GM21717 (cell line): ENCODE data around the gene SATB2.

ENCODE experiments used
- ATAC-seq: cut with Tn5 transposase; IDR thresholded peaks from one replicate; pipeline ENCODE4 v1.9.1; 2021; ENCODE audit warnings: mild to moderate bottlenecking, moderate library complexity; ENCODE audit not compliant: unreplicated experiment

Gene SATB2

GRCh38 chr2:199466692-199467065 is 8.9 kb upstream of the SATB2 start:
- ATAC-seq: no peak

DNA sequence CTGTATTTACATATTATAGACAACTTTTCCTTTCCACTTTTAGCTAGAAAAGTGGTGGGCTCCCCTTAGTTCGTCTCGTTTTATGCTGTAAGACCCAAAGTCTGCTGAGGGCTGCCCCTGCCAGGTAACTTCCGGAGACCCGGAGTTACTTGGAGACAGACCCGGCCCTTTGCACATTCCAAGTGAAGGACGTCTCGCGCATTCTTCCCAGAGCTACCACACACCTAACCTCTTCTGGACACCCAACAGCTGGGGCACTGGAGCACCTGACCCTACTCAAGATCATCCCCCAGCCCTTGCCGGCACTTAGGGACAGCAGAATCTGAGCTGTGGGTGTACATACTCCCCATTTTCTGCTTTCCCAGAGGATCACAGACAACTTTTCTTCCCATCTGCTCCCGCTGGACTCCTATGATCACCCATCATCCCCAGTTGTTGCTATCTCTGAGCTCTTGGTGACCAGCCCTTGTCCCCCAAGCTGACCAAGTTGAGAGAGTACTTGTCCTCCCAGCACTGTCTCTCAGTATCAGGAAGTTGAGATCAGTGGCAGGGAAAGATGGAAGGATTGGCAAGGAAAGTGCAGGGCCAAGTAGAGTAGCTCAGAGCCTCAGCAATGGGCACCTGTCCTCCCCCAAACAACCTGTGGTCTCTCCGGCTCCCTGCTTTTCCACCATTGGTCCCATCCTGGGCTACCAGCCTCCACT is 8.4 kb upstream of the SATB2 start:
- no peak for ATAC-seq

DNA sequence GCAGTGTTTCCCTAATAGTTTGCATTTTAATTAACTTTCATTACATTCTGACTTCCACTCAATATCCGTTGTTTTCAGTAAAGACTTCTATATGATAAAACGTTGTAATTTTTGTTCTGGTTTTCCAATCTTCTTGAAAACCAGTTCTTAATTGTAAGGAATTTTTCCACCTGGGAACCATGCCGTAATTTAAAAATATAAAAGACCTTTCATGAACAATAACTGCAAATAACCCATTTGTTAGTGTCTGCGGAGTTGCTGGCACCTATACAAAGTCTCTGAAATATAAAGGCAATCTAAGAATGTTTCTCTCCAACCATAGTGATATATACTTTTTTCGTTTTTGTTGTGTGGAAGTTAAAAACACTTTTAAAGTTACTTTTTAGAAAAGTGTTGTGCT is 7.7 kb upstream of the SATB2 start:
- ATAC-seq: no peak

DNA sequence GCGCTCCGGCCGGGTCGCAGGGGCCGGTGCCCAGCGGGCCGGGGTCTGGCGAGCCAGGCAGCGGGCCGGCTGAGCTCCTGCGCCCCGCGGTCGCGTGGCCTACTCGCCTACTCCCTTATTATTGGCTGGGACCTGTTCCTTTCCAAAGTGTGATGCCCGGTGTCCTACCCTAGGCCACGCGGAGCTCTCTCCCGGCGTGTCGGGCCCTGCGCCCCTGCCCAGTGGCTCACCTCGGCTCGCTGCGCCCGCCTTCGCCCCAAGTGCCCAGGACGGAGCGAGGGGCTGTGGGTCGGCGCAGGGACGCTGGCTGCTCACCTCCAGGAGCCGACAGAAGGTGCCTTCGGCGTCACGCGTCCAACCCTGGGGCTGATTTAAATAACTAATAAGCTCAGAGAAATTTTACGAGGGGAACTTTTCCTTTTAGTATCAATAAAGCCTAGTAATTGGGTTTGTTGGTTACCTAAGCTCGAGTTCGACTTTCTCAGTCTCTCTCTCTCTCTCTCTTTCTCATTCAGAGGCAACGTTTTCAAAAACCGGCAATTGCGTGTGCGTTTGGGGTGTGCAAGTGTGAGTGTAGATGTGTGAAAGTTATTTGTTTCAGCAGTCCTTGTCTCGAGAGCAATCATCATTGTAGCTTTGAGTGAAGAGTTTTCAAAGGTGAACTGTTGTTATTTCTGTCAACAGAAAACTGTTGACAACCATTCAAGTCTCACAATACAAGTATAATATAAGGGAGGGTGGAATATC is 7.0 kb upstream of the SATB2 start:
- no peak for ATAC-seq

GRCh38 chr2:199463708-199464605 is 6.2 kb upstream of the SATB2 start:
- no peak for ATAC-seq

- no peak for ATAC-seq
Measured at GRCh38 chr2:199462956-199463692, 5.4 kb upstream of the SATB2 start.

DNA sequence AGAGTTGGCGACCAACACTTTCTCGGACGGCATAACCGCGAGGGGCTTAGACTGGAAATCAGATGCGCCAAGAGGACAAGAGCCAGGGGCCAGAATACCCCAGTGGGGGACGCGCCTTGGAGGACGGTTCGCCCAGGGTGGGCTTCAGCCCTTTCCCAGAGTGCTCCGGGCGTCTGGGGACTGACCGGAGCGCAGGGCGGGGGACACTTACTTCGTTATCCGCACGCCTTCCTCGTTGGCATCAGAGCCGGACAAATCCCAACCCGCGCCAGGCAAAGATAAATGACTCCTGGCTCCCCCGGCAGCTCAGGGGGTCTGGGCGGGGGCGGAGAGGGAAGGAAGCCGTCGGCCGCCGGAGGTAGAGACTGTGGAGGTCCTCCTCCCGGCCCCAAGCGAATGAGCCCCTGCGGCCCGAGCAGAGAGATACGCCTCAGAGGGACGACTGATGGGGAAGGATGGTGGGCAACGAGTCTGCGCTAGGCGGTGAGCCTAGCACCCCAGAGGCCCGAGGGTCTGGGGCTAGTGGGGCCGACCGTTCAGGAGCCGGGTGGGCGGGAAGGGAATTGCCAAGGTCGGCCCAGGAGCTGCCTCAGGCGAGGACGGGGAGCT is 4.7 kb upstream of the SATB2 start:
- no peak for ATAC-seq

- ATAC-seq: no peak
Measured at GRCh38 chr2:199461711-199462346, 4.1 kb upstream of the SATB2 start.

DNA sequence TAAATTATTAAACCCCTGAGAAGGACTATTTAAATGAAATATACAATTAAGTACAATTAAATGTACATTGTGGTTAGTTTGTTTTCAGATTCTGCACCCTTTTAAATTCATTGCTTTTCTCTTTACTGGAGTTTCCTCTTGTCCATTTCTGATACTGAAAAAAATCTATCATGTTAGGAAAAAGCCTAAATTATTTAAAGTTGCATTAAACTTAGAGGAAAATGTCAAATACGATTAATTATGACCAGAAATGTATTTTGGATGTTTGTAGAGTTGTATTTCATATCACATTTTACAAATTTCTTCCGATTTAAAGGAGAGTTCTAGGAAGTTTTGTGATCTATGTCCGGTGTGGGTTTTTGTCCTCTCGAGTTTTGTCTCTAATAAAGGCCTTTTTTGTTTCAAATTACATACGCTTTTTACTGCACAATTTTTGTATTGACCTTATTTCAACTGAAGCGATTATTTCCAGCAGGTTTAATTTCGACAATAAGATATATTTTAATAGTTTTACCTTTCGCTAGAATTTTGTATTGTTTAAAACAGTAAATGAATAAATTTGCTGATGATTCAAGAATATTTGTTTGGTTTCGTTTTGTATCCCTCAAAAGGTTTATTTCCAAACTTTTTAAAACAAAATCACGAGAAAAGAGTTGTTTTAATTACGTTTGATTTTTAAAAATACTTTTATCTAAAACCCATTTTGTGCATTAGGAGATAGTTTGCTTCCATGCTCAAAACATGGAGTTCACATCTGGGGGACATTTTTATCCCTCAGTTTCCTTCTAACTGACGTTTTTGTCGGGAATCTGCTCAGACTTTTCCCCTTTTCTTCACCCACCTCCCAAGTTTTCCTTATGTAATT is 3.3 kb upstream of the SATB2 start:
- no peak for ATAC-seq

- ATAC-seq: no peak
Measured at GRCh38 chr2:199460101-199460671, 2.4 kb upstream of the SATB2 start.

DNA sequence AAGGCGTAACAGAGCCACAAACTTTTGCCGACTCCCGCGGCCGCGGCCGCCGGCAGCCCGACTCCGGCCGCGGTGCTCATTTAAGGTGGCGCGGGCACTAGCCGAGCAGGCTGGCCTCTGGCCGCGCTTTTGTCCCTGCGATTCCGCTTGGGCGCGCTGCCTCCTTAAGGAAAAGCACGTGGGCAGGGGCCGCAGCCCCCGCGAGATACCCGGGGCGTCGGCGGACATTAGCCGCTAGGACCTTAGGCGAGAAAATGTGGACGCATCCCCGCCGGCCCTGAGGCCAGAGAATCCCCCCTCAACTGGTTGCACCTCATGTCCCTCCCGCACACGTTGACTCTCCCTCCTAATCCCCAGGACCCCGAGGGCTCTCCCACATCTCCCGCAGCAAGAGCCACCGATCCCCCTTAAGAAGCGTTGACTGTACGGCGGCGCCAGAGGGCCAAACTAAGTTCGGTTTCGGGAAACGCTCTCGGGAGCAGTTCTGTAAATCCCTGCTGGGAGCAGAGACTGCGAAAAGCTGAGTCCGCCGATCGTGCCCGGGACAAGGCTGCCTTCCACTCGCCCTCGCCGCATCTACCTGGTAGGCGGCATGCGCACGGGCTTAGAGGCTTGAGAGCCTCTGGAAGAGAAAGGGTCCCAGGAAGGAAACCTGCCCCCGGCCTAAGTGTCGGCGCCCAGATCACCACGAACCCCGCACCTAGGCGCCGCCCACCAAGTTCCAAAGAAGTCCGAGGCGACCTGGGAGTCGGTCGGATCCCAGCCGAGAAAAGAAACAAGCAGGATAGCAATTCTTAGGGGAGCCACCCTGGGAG is 1.8 kb upstream of the SATB2 start:
- ATAC-seq: peak; percentile 58

GRCh38 chr2:199458806-199459285 is 1.1 kb upstream of the SATB2 start:
- peak; percentile 42 for ATAC-seq

DNA sequence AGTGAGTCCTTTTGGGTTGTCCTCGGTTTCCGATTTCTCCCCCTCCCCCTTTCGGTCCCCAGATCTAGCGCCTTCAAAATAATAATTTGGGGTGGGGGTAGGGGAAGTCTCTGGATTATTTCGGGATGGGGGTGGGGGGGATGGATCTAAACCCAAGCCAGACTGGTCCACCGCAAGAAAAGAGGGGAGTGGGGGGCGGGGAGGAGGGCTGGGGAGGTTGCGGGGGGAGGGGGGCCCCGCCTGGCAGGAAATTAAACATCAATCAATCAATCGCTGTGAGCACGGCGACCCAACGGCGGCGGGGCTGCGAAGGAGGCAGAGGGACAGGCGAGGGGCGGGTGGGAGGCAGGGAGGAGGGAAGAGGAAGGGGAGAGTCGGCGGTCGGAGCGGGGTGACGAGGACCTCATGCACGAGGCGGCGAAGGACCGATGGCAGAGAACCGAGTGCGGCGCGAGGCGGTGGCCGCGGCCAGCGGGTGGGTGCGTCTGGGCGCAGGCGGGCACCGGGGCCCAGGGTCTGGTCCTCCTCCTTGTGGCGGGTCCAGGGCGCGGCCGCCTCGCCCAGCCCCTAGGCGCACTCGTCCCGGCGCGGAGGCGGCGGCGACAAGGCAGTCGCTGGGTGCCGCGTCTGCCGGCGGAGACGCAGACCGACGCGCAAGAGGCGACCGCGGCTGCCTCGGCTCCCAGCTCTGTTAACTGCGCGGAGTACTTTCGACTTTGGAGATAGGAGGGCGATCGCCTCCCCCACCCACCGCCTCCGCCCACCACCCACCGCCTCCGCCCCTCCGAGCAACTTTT is 468 bp upstream of the SATB2 start:
- ATAC-seq: no peak

DNA sequence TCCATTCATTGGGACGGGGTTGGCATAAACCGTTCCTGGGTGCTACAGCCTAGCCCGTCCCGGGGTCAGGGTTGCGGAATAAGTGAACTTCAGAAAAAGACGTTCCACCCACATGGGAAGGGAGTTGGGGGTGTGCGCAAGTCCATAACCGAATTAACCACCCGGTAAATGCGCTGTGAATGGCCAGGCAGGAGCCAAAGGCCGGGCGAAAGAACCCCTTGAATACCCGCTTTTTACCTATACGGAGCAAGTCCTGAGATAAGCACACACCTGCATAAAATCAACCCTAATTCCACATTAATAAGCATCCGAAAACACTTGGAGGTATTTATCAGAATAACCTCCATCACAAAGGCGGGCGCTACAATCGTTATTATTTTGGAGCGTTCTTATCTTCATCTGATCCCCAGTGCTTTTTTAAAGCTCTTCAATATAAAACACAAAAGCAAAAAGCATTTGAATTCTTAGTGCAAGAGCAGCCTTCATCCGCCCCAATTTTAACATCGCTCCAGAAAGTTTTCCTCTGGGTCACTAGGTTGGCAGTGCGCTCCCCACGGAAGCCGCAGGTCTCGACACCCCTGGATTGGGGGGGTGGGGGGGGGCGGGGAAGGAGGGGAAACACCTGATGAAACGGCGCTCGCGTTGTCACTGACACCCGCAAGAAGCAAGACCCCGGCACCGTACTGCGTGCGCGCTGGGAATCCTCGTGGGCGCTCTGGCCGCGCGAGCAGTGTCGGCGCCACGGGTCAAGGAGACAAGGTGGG is 1.2 kb downstream of the SATB2 start:
- ATAC-seq: no peak

- no peak for ATAC-seq
Measured at GRCh38 chr2:199455545-199456382, 2.0 kb downstream of the SATB2 start.
